ENCODE results near the gene MSL1.
"Not testable (repeated sequence)": the region's sequence is repeated elsewhere in the genome, so short reads cannot be mapped to it uniquely, and the experiment has no call there.

The MSL1 gene

GRCh38 chr17:40130352-40131042, 8.7 kb downstream of the MSL1 start:
- peak; percentile 47 for DNase-seq (ENCODE audit: low spot score)

GRCh38 chr17:40134184-40134583, 12.4 kb downstream of the MSL1 start:
- no peak for DNase-seq (ENCODE audit: low spot score)

- DNase-seq (ENCODE audit: low spot score): no peak
Observed at GRCh38 chr17:40135817-40136216, 14.0 kb downstream of the MSL1 start.

- peak; percentile 25 for DNase-seq (ENCODE audit: low spot score)
Observed at GRCh38 chr17:40139566-40140058, 17.8 kb downstream of the MSL1 start.

- DNase-seq (ENCODE audit: low spot score): not testable (repeated sequence)
Observed at GRCh38 chr17:40143166-40143565, 21.4 kb downstream of the MSL1 start.

GRCh38 chr17:40145476-40145875, 23.7 kb downstream of the MSL1 start:
- DNase-seq (ENCODE audit: low spot score): no peak

- DNase-seq (ENCODE audit: low spot score): no peak
Observed at GRCh38 chr17:40148527-40148926, 26.8 kb downstream of the MSL1 start.

GRCh38 chr17:40150276-40150675, 28.5 kb downstream of the MSL1 start:
- DNase-seq (ENCODE audit: low spot score): no peak

GRCh38 chr17:40151414-40151963, 29.7 kb downstream of the MSL1 start:
- no peak for DNase-seq (ENCODE audit: low spot score)

GRCh38 chr17:40153603-40154236, 31.9 kb downstream of the MSL1 start:
- no peak for DNase-seq (ENCODE audit: low spot score)

GRCh38 chr17:40157973-40158372, 36.2 kb downstream of the MSL1 start:
- DNase-seq (ENCODE audit: low spot score): no peak

- DNase-seq (ENCODE audit: low spot score): no peak
Observed at GRCh38 chr17:40158438-40159013, 36.8 kb downstream of the MSL1 start.

GRCh38 chr17:40159456-40159855, 37.7 kb downstream of the MSL1 start:
- no peak for DNase-seq (ENCODE audit: low spot score)

GRCh38 chr17:40167685-40168261, 46.0 kb downstream of the MSL1 start:
- no peak for DNase-seq (ENCODE audit: low spot score)

- peak; percentile 84 for DNase-seq (ENCODE audit: low spot score)
Observed at GRCh38 chr17:40168262-40168832, 46.6 kb downstream of the MSL1 start.

GRCh38 chr17:40170325-40170724, 48.6 kb downstream of the MSL1 start:
- no peak for DNase-seq (ENCODE audit: low spot score)

GRCh38 chr17:40171750-40172149, 50.0 kb downstream of the MSL1 start:
- no peak for DNase-seq (ENCODE audit: low spot score)

GRCh38 chr17:40173091-40173777, 51.5 kb downstream of the MSL1 start:
- no peak for DNase-seq (ENCODE audit: low spot score)

GRCh38 chr17:40173778-40174135, 52.0 kb downstream of the MSL1 start:
- DNase-seq (ENCODE audit: low spot score): no peak

GRCh38 chr17:40174514-40174913, 52.7 kb downstream of the MSL1 start:
- DNase-seq (ENCODE audit: low spot score): no peak

- DNase-seq (ENCODE audit: low spot score): peak; percentile 45
Observed at GRCh38 chr17:40175928-40176753, 54.4 kb downstream of the MSL1 start.
